ENCODE measurements around the gene C11orf21.
"Not testable (repeated sequence)": the region's sequence is repeated elsewhere in the genome, so short reads cannot be mapped to it uniquely, and the experiment has no call there.

Gene C11orf21

GRCh38 chr11:2332569-2332968 lies 30.9 kb upstream of the C11orf21 start:
- not testable (repeated sequence) for ATAC-seq (replicated peaks; ENCODE audit: extremely low read depth, poor library complexity, severe bottlenecking); H3K4me1 Mint-ChIP-seq; H3K36me3 Mint-ChIP-seq (ENCODE audit: insufficient read depth); H3K9me3 Mint-ChIP-seq; H3K27ac Mint-ChIP-seq (ENCODE audit: low read depth); DNase-seq (ENCODE audit: low spot score in 2 of 2); H3K4me3 Mint-ChIP-seq
- H3K27me3 Mint-ChIP-seq, result peaks cover 61% of the 10 kb centered on the region

- no peak overlapping the region for H3K4me3 Mint-ChIP-seq
- H3K36me3 Mint-ChIP-seq (ENCODE audit: insufficient read depth), result peaks cover 5% of the 10 kb centered on the region
- H3K9me3 Mint-ChIP-seq, result peaks cover 6% of the 10 kb centered on the region
- ATAC-seq (replicated peaks; ENCODE audit: extremely low read depth, poor library complexity, severe bottlenecking) (no peak), DNase-seq (ENCODE audit: low spot score in 2 of 2) (no peak)
- no peaks in the 10 kb centered on the region for H3K4me1 Mint-ChIP-seq
- no peak overlapping the region for H3K27ac Mint-ChIP-seq (ENCODE audit: low read depth)
- H3K27me3 Mint-ChIP-seq, result peaks cover 49% of the 10 kb centered on the region
These were observed 29.7 kb upstream of the C11orf21 start for GRCh38 chr11:2331404-2331803.

- Mint-ChIP-seq H3K4me3 (no peak overlapping the region), H3K36me3 (ENCODE audit: insufficient read depth) (peaks cover 5% of the 10 kb centered on the region), H3K4me1 (no peaks in the 10 kb centered on the region), H3K27ac (ENCODE audit: low read depth) (no peak overlapping the region), H3K27me3 (peaks cover 49% of the 10 kb centered on the region), H3K9me3 (peaks cover 6% of the 10 kb centered on the region)
- ATAC-seq (replicated peaks; ENCODE audit: extremely low read depth, poor library complexity, severe bottlenecking) (no peak), DNase-seq (ENCODE audit: low spot score in 2 of 2) (no peak)
These were observed 29.0 kb upstream of the C11orf21 start for GRCh38 chr11:2330696-2331095.

GRCh38 chr11:2329551-2329950 lies 27.8 kb upstream of the C11orf21 start:
- no peak overlapping the region for H3K4me3 Mint-ChIP-seq
- no peak overlapping the region for H3K27ac Mint-ChIP-seq (ENCODE audit: low read depth)
- DNase-seq (ENCODE audit: low spot score in 2 of 2) (no peak), ATAC-seq (replicated peaks; ENCODE audit: extremely low read depth, poor library complexity, severe bottlenecking) (no peak)
- peaks cover 5% of the 10 kb centered on the region for H3K36me3 Mint-ChIP-seq (ENCODE audit: insufficient read depth)
- peaks cover 55% of the 10 kb centered on the region for H3K27me3 Mint-ChIP-seq
- H3K9me3 Mint-ChIP-seq, result peaks cover 6% of the 10 kb centered on the region
- no peaks in the 10 kb centered on the region for H3K4me1 Mint-ChIP-seq

GRCh38 chr11:2328656-2329354 lies 27.1 kb upstream of the C11orf21 start:
- Mint-ChIP-seq H3K9me3 (peaks cover 6% of the 10 kb centered on the region), H3K4me1 (no peaks in the 10 kb centered on the region), H3K4me3 (no peak overlapping the region), H3K27me3 (peaks cover 55% of the 10 kb centered on the region), H3K36me3 (ENCODE audit: insufficient read depth) (peaks cover 5% of the 10 kb centered on the region), H3K27ac (ENCODE audit: low read depth) (no peak overlapping the region)
- DNase-seq (ENCODE audit: low spot score in 2 of 2), result no peak
- no peak for ATAC-seq (replicated peaks; ENCODE audit: extremely low read depth, poor library complexity, severe bottlenecking)

GRCh38 chr11:2328021-2328420 lies 26.3 kb upstream of the C11orf21 start:
- no peaks in the 10 kb centered on the region for H3K4me1 Mint-ChIP-seq
- H3K36me3 Mint-ChIP-seq (ENCODE audit: insufficient read depth), result peaks cover 5% of the 10 kb centered on the region
- peaks cover 6% of the 10 kb centered on the region for H3K9me3 Mint-ChIP-seq
- peaks cover 60% of the 10 kb centered on the region for H3K27me3 Mint-ChIP-seq
- no peak for ATAC-seq (replicated peaks; ENCODE audit: extremely low read depth, poor library complexity, severe bottlenecking)
- no peak overlapping the region for H3K27ac Mint-ChIP-seq (ENCODE audit: low read depth)
- no peak for DNase-seq (ENCODE audit: low spot score in 2 of 2)
- H3K4me3 Mint-ChIP-seq, result no peak overlapping the region

GRCh38 chr11:2327032-2327431 lies 25.3 kb upstream of the C11orf21 start:
- no peaks in the 10 kb centered on the region for H3K4me1 Mint-ChIP-seq
- H3K36me3 Mint-ChIP-seq (ENCODE audit: insufficient read depth), result peaks cover 5% of the 10 kb centered on the region
- H3K27me3 Mint-ChIP-seq, result peaks cover 68% of the 10 kb centered on the region
- ATAC-seq (replicated peaks; ENCODE audit: extremely low read depth, poor library complexity, severe bottlenecking) (no peak), DNase-seq (ENCODE audit: low spot score in 2 of 2) (no peak)
- no peak overlapping the region for H3K4me3 Mint-ChIP-seq
- H3K27ac Mint-ChIP-seq (ENCODE audit: low read depth), result no peak overlapping the region
- peaks cover 6% of the 10 kb centered on the region for H3K9me3 Mint-ChIP-seq

- Mint-ChIP-seq H3K36me3 (ENCODE audit: insufficient read depth) (peaks cover 5% of the 10 kb centered on the region), H3K4me3 (no peak overlapping the region), H3K9me3 (no peaks in the 10 kb centered on the region), H3K27ac (ENCODE audit: low read depth) (no peak overlapping the region), H3K4me1 (no peaks in the 10 kb centered on the region), H3K27me3 (peaks cover 60% of the 10 kb centered on the region)
- no peak for DNase-seq (ENCODE audit: low spot score in 2 of 2)
- no peak for ATAC-seq (replicated peaks; ENCODE audit: extremely low read depth, poor library complexity, severe bottlenecking)
These were observed 24.0 kb upstream of the C11orf21 start for GRCh38 chr11:2325719-2326118.

GRCh38 chr11:2325123-2325522 lies 23.4 kb upstream of the C11orf21 start:
- ATAC-seq (replicated peaks; ENCODE audit: extremely low read depth, poor library complexity, severe bottlenecking) (no peak), DNase-seq (ENCODE audit: low spot score in 2 of 2) (no peak)
- Mint-ChIP-seq H3K4me1 (no peaks in the 10 kb centered on the region), H3K36me3 (ENCODE audit: insufficient read depth) (peaks cover 5% of the 10 kb centered on the region), H3K27ac (ENCODE audit: low read depth) (no peak overlapping the region), H3K4me3 (no peak overlapping the region), H3K9me3 (no peaks in the 10 kb centered on the region), H3K27me3 (peaks cover 54% of the 10 kb centered on the region)

- peaks cover 12% of the 10 kb centered on the region for H3K4me1 Mint-ChIP-seq
- H3K9me3 Mint-ChIP-seq, result no peaks in the 10 kb centered on the region
- H3K27me3 Mint-ChIP-seq, result peaks cover 29% of the 10 kb centered on the region
- ATAC-seq (replicated peaks; ENCODE audit: extremely low read depth, poor library complexity, severe bottlenecking) (no peak), DNase-seq (ENCODE audit: low spot score in 2 of 2) (no peak)
- H3K27ac Mint-ChIP-seq (ENCODE audit: low read depth), result no peak overlapping the region
- no peak overlapping the region for H3K4me3 Mint-ChIP-seq
- H3K36me3 Mint-ChIP-seq (ENCODE audit: insufficient read depth), result peaks cover 2% of the 10 kb centered on the region
These were observed 19.6 kb upstream of the C11orf21 start for GRCh38 chr11:2321311-2321683.

- Mint-ChIP-seq H3K9me3 (no peaks in the 10 kb centered on the region), H3K4me3 (no peak overlapping the region), H3K4me1 (peaks cover 12% of the 10 kb centered on the region), H3K27me3 (peaks cover 23% of the 10 kb centered on the region), H3K27ac (ENCODE audit: low read depth) (no peak overlapping the region), H3K36me3 (ENCODE audit: insufficient read depth) (peaks cover 2% of the 10 kb centered on the region)
- ATAC-seq (replicated peaks; ENCODE audit: extremely low read depth, poor library complexity, severe bottlenecking) (no peak), DNase-seq (ENCODE audit: low spot score in 2 of 2) (no peak)
These were observed 19.0 kb upstream of the C11orf21 start for GRCh38 chr11:2320568-2321310.

- peaks cover 2% of the 10 kb centered on the region for H3K36me3 Mint-ChIP-seq (ENCODE audit: insufficient read depth)
- no peaks in the 10 kb centered on the region for H3K9me3 Mint-ChIP-seq
- peaks cover 15% of the 10 kb centered on the region for H3K27me3 Mint-ChIP-seq
- no peak overlapping the region for H3K27ac Mint-ChIP-seq (ENCODE audit: low read depth)
- DNase-seq (ENCODE audit: low spot score in 2 of 2) (no peak), ATAC-seq (replicated peaks; ENCODE audit: extremely low read depth, poor library complexity, severe bottlenecking) (no peak)
- no peak overlapping the region for H3K4me3 Mint-ChIP-seq
- peaks cover 12% of the 10 kb centered on the region for H3K4me1 Mint-ChIP-seq
These were observed 18.2 kb upstream of the C11orf21 start for GRCh38 chr11:2319791-2320472.

GRCh38 chr11:2318707-2319106 lies 17.0 kb upstream of the C11orf21 start:
- Mint-ChIP-seq H3K27ac (ENCODE audit: low read depth) (no peak overlapping the region), H3K27me3 (peaks cover 13% of the 10 kb centered on the region), H3K4me1 (peaks cover 12% of the 10 kb centered on the region), H3K9me3 (no peaks in the 10 kb centered on the region), H3K4me3 (no peak overlapping the region), H3K36me3 (ENCODE audit: insufficient read depth) (peaks cover 2% of the 10 kb centered on the region)
- no peak for ATAC-seq (replicated peaks; ENCODE audit: extremely low read depth, poor library complexity, severe bottlenecking)
- no peak for DNase-seq (ENCODE audit: low spot score in 2 of 2)

All from central memory CD8-positive, alpha-beta T cell (primary cell).